ENCODE results near the gene IFT22. TPM values are rescaled to one million over a fixed set of nuclear protein-coding genes. Genes with fewer than 3 reads are reported as not detected.
A peak's percentile ranks its signal among the peaks of the same experiment; 100 is the strongest.

The IFT22 gene
- polyA plus RNA-seq, 2 of the 4 experiments (the other 2 are of a cell fraction): 50.5 to 58.4 TPM

- no peak for TF ChIP-seq CHD4 (IDR thresholded peaks at IDR 0.05; ENCODE audit: borderline replicate concordance)
Measured at GRCh38 chr7:101332026-101332425, 10.4 kb upstream of the IFT22 start (continued).

- POLR2A ChIA-PET: no interaction called here
- CTCF ChIA-PET: interaction anchor here (0.6 to 2.8 kb wide), 3 partner anchors 8 to 172 kb away, joined by 3 to 10 read pairs (median 3); no protein-coding TSS in a partner anchor
- Histone ChIP-seq H3K4me3 (no peak overlapping the region), H3K4me1 (no peaks in the 10 kb centered on the region), H3K4me2 (no peak overlapping the region), H3K9me3 (no peaks in the 10 kb centered on the region), H3K27ac (no peak overlapping the region)
- ATAC-seq (no peak), FAIRE-seq (no peak), DNase-seq (ENCODE audit: low read depth in 1 of 2, low spot score in 1 of 2) (no peak)
- WGBS (ENCODE audit: missing lambda C conversion rate): 75% methylated on average over 15 of the region's 15 CpGs
- TF ChIP-seq MYC (IDR thresholded peaks at IDR 0.05; ENCODE audit: borderline replicate concordance, low read length): no peak
- no peak for TF ChIP-seq HOXB13 (CRISPR knock-in tag; IDR thresholded peaks at IDR 0.05; ENCODE audit: low read depth)
Measured at GRCh38 chr7:101330011-101330484, 8.4 kb upstream of the IFT22 start.

GRCh38 chr7:101328159-101328558, 6.5 kb upstream of the IFT22 start:
- WGBS (ENCODE audit: missing lambda C conversion rate): 71% methylated on average over 5 of the region's 5 CpGs
- TF ChIP-seq EP300 (IDR thresholded peaks at IDR 0.05): no peak
- TF ChIP-seq PBX3 (IDR thresholded peaks at IDR 0.05): no peak
- peak; percentile 75 for TF ChIP-seq ZC3H11A (IDR thresholded peaks at IDR 0.05)
- TF ChIP-seq PHF8 (IDR thresholded peaks at IDR 0.05; ENCODE audit: borderline replicate concordance, low read depth): no peak
- TF ChIP-seq HOXB13 (CRISPR knock-in tag; IDR thresholded peaks at IDR 0.05; ENCODE audit: low read depth): no peak
- no peak for TF ChIP-seq HOXA7 (CRISPR knock-in tag; IDR thresholded peaks at IDR 0.05)
- TF ChIP-seq TFCP2L1 (CRISPR knock-in tag; IDR thresholded peaks at IDR 0.05): no peak
- no peak for TF ChIP-seq JUNB (IDR thresholded peaks at IDR 0.05)
- H3K27ac ChIP-seq: no peak overlapping the region
- FAIRE-seq: no peak
- no peak overlapping the region for H3K4me3 ChIP-seq
- H3K9me3 ChIP-seq: no peaks in the 10 kb centered on the region
- DNase-seq (ENCODE audit: low read depth in 1 of 2, low spot score in 1 of 2): no peak
- H3K4me2 ChIP-seq: no peak overlapping the region
- CTCF ChIA-PET: interaction anchor here (1.2 to 1.7 kb wide), 4 partner anchors 13 to 180 kb away, joined by 3 to 6 read pairs (median 4); no protein-coding TSS in a partner anchor
- no peak for ATAC-seq
- H3K4me1 ChIP-seq: no peaks in the 10 kb centered on the region
- POLR2A ChIA-PET: no interaction called here

GRCh38 chr7:101319401-101319800, 2.2 kb downstream of the IFT22 start:
- ATAC-seq (no peak), FAIRE-seq (no peak), DNase-seq (ENCODE audit: low read depth in 1 of 2, low spot score in 1 of 2) (no peak)
- Histone ChIP-seq H3K4me1 (peaks cover 6% of the 10 kb centered on the region; the same call in 1 of the 3 replicates), H3K9me3 (no peaks in the 10 kb centered on the region), H3K4me2 (no peak overlapping the region), H3K4me3 (no peak overlapping the region), H3K27ac (no peak overlapping the region)
- ChIA-PET CTCF (interaction anchor here (0.7 kb wide), 1 partner anchor 223 kb away, joined by 3 read pairs; no protein-coding TSS in a partner anchor), POLR2A (no interaction called here)
- TF ChIP-seq NFE2L2 (conservative IDR thresholded peaks at IDR 0.05; ENCODE audit: low read length) (no peak), REST (IDR thresholded peaks at IDR 0.05) (no peak), SREBF2 (IDR thresholded peaks at IDR 0.05) (no peak), SMC3 (IDR thresholded peaks at IDR 0.05) (no peak), FOSL2 (IDR thresholded peaks at IDR 0.05) (no peak), FOSL2 (CRISPR knock-in tag; IDR thresholded peaks at IDR 0.05) (no peak), ZNF302 (CRISPR knock-in tag; IDR thresholded peaks at IDR 0.05) (no peak), ZFP36 (IDR thresholded peaks at IDR 0.05; ENCODE audit: borderline replicate concordance, partially characterized antibody) (no peak), JUN (IDR thresholded peaks at IDR 0.05) (no peak), EP300 (IDR thresholded peaks at IDR 0.05) (no peak), MAZ (IDR thresholded peaks at IDR 0.05; ENCODE audit: borderline replicate concordance, low read depth, low read length) (no peak), ZC3H11A (IDR thresholded peaks at IDR 0.05) (no peak), CTCF (IDR thresholded peaks at IDR 0.05) (no peak), TP53 (CRISPR knock-in tag; IDR thresholded peaks at IDR 0.05) (no peak), ESRRA (IDR thresholded peaks at IDR 0.05; ENCODE audit: borderline replicate concordance, low read length) (no peak), CBX8 (IDR thresholded peaks at IDR 0.05) (no peak), HOXB5 (CRISPR knock-in tag; IDR thresholded peaks at IDR 0.05) (no peak), HEYL (CRISPR knock-in tag; IDR thresholded peaks at IDR 0.05) (no peak), CHD4 (IDR thresholded peaks at IDR 0.05; ENCODE audit: borderline replicate concordance) (no peak), HES2 (IDR thresholded peaks at IDR 0.05) (no peak), CEBPB (IDR thresholded peaks at IDR 0.05) (no peak)
- 51% methylated on average over 5 of the region's 5 CpGs for WGBS (ENCODE audit: missing lambda C conversion rate)

All from A549 (cell line).